Cardiac fibroblast (primary cell): ENCODE measurements around the gene OGFOD1.

ENCODE experiments used
- DNase-seq, 2 donors: peaks; one replicate each; pipeline versions ENCODE4 v3.0.0 to v3.0.0-alpha.2; 2010; ENCODE audit warnings: low read depth in 2 of 2
- H3K4me3 ChIP-seq, 2 donors: replicated peaks in 1 of 2; 1 replicate in 1 of 2; 2 replicates in 1 of 2; pipeline ENCODE4 v1.5.1; 2011; ENCODE audit warnings: low read depth in 2 of 2, low read length in 2 of 2, mild to moderate bottlenecking in 2 of 2, moderate library complexity in 1 of 2
- CTCF ChIP-seq: IDR thresholded peaks from one replicate; pipeline ENCODE4 v1.5.1; 2011; ENCODE audit warnings: low read depth, mild to moderate bottlenecking, low read length, inconsistent platforms

The OGFOD1 gene

GRCh38 chr16:56450986-56451752, at the start of gene OGFOD1, which contains the start of gene NUDT21:
Gene OGFOD1 (plus strand): TSS chr16:56451554. CDS start chr16:56451613, 59 bp downstream.
Gene NUDT21 (minus strand): TSS chr16:56451332. CDS start chr16:56451202, 130 bp downstream.
- peak within 1 kb of the TSS; percentile 92 to 95 for H3K4me3 ChIP-seq
- TF ChIP-seq CTCF, result no peak
- DNase-seq, result peak; percentile 98

- no peak overlapping the region for H3K4me3 ChIP-seq
- DNase-seq, result no peak
- TF ChIP-seq CTCF, result no peak
Measured at GRCh38 chr16:56405977-56406672, 45.2 kb upstream of the OGFOD1 start.

- TF ChIP-seq CTCF, result no peak
- DNase-seq, result no peak
- H3K4me3 ChIP-seq, result no peak overlapping the region
Measured at GRCh38 chr16:56408379-56409098, 42.8 kb upstream of the OGFOD1 start.

GRCh38 chr16:56409195-56409594, 42.2 kb upstream of the OGFOD1 start:
- peak; percentile 43 to 74 for DNase-seq
- TF ChIP-seq CTCF, result no peak
- H3K4me3 ChIP-seq, result no peak overlapping the region

- no peak for DNase-seq
- no peak for TF ChIP-seq CTCF
- no peak overlapping the region for H3K4me3 ChIP-seq
Measured at GRCh38 chr16:56411123-56411522, 40.2 kb upstream of the OGFOD1 start.

- TF ChIP-seq CTCF, result no peak
- no peak for DNase-seq
- H3K4me3 ChIP-seq, result no peak overlapping the region
Measured at GRCh38 chr16:56411624-56412023, 39.7 kb upstream of the OGFOD1 start.
